ENCODE results near the gene SRSF2. TPM values are rescaled to one million over a fixed set of nuclear protein-coding genes. Genes with fewer than 3 reads are reported as not detected.

SRSF2 gene, protein sequence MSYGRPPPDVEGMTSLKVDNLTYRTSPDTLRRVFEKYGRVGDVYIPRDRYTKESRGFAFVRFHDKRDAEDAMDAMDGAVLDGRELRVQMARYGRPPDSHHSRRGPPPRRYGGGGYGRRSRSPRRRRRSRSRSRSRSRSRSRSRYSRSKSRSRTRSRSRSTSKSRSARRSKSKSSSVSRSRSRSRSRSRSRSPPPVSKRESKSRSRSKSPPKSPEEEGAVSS
- total RNA-seq (ENCODE audit: low replicate concordance), result 62.8 and 109 TPM in 2 replicates

DNA sequence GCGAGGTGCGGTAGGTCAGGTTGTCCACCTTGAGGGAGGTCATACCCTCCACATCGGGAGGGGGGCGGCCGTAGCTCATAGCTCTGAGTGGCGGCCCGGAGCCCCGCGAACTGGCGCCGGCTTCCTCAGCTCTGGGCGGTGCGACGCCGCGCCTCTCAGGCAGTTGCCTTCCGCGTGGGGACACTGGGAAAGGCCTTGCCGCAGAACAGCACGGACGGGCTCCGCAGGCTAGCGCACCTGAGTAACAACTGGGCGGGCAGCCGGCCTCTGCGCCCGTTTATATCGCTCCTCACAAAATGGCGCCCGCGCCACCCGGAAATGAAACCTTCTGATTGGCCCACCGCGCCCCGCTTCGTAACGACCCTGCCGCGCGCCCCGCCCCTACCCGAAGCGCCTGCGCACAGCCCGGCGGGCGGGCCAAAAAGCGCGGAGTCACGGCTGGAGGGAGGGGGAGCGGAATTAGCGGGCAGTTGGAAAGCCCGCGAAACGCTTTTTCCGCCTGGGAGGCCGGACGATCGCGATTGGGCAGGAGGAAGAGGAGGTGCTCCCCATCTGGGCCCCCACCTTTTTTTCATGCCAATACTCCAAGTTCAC is at the start of gene SRSF2:
TSS of gene SRSF2 (minus strand) at position 250 of the 594 bp plus-strand sequence. CDS start at position 79, 171 bp downstream.
- TF ChIP-seq, protein P1, sequence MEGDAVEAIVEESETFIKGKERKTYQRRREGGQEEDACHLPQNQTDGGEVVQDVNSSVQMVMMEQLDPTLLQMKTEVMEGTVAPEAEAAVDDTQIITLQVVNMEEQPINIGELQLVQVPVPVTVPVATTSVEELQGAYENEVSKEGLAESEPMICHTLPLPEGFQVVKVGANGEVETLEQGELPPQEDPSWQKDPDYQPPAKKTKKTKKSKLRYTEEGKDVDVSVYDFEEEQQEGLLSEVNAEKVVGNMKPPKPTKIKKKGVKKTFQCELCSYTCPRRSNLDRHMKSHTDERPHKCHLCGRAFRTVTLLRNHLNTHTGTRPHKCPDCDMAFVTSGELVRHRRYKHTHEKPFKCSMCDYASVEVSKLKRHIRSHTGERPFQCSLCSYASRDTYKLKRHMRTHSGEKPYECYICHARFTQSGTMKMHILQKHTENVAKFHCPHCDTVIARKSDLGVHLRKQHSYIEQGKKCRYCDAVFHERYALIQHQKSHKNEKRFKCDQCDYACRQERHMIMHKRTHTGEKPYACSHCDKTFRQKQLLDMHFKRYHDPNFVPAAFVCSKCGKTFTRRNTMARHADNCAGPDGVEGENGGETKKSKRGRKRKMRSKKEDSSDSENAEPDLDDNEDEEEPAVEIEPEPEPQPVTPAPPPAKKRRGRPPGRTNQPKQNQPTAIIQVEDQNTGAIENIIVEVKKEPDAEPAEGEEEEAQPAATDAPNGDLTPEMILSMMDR (IDR thresholded peaks at IDR 0.05; ENCODE audit: insufficient read depth, low read length), result no peak
- DNase-seq (ENCODE audit: low read depth), result peak; percentile 99

DNA sequence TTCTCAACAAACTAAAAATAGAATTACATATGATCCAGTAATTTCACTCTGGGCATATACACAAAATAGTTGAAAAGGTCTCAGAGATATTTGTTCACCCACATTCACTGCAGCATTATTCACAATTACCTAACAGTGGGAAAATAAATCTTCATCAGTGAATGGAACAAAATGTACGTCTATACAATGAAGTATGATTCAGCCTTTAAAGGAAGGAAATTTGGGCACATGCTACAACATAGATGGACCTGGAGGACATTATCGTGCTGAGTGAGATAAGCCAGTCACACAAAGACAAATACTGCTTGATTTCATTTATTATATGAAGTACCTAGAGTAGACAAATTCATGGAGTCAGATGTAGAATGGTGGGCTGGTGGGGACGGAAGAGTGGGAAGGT is 47.8 kb upstream of the SRSF2 start:
- no peak overlapping the region for H3K4me3 ChIP-seq (ENCODE audit: low read depth, low read length)
- DNase-seq (ENCODE audit: low read depth), result no peak
- TF ChIP-seq, protein P1 (IDR thresholded peaks at IDR 0.05; ENCODE audit: insufficient read depth, low read length), result no peak

More for the DNA sequence above, at the start of gene SRSF2:
- H3K4me3 ChIP-seq (ENCODE audit: low read depth, low read length), result peak within 1 kb of the TSS; percentile 95

DNA sequence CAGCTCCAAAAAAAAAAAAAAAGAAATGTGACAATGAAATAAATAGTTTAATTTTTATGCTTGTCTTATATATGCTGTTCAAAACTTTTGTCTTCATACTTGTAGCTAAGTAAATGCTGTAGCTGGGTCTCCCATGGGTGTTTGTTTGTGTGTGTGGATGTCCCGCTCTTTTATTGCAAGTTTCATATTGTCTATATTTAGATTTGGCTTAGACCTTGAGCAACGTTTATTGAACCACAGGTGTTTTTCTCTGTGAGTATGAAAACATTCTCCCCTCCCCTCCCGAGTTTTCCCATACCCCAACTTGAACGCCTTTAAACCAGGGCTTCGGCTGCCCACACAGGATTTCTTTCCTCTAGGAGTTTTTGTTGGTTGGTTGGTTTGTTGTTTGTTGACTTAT is 46.0 kb upstream of the SRSF2 start:
- DNase-seq (ENCODE audit: low read depth), result no peak
- H3K4me3 ChIP-seq (ENCODE audit: low read depth, low read length), result no peak overlapping the region
- TF ChIP-seq, protein P1 (IDR thresholded peaks at IDR 0.05; ENCODE audit: insufficient read depth, low read length), result no peak

DNA sequence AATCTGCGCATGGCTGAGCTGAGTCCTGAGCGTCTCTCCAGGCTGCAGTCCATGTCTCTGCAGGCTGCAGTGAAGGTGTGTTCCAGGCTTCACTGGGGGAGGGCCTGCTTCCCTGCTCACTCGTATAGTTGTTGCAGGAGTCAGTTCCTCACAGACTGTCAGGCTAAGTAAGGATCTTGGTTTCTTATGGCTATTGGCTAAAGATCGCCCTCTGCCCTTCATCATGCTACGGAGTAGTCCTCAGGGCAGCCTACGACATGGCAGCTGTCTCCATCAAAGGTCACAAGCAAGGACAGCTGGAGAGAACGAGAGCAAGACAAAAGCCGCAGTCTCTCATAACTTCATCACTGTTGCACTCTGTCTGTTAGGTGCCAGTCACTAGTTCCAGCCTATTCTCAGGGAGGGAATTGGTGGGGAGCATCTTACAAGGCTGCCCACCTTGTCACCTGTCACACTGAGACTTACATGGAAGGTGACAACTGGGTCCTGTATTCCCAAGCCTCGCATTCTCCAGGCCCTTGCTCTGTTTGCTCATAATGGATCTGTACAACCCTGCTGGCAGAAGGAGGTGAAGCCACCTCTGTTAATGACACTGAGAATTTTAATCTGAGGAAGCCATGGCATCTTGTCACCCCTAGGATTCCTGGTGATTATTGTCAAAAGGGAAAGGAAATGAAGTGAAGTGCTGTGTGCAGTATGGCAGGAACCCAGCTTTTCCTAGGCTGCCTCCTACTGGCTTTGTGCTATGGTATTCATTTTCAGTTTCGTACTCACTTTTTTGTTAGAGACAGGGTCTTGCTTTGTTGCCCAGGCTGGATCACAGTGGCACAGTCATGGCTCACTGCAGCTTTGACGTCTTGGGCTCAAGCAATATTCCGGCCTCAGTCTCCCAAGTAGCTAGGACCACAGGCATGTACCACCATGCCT is 44.2 kb upstream of the SRSF2 start:
- DNase-seq (ENCODE audit: low read depth), result no peak
- TF ChIP-seq, protein P1 (IDR thresholded peaks at IDR 0.05; ENCODE audit: insufficient read depth, low read length), result no peak
- H3K4me3 ChIP-seq (ENCODE audit: low read depth, low read length), result no peak overlapping the region

DNA sequence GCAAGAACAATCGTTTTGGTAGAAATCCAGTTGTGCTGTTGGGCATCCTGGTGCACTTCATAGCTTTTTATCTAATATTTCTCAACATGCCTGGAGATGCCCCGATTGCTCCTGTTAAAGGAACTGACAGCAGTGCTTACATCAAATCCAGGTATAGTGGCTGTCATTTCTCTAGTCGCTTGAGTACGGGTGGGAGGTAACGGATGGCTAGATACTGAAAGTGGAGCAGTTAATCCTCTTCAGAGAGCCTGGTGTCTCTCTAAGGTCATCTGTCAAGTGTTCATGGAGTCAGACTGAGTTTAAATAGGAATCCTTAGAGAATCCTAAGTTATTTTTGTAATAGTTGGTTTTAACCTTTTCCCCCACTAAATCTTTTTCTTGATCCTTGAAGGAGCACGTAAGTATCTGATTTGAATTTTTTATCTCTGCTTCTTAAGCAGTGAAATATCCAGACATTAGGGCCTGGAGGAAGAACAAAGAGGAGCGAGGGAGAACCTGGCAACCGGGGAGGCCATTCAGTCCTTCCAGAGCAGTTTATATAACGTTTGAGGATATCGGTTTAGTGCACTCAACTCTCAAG is 38.0 kb upstream of the SRSF2 start:
- DNase-seq (ENCODE audit: low read depth), result no peak
- no peak overlapping the region for H3K4me3 ChIP-seq (ENCODE audit: low read depth, low read length)
- TF ChIP-seq, protein P1 (IDR thresholded peaks at IDR 0.05; ENCODE audit: insufficient read depth, low read length), result no peak

DNA sequence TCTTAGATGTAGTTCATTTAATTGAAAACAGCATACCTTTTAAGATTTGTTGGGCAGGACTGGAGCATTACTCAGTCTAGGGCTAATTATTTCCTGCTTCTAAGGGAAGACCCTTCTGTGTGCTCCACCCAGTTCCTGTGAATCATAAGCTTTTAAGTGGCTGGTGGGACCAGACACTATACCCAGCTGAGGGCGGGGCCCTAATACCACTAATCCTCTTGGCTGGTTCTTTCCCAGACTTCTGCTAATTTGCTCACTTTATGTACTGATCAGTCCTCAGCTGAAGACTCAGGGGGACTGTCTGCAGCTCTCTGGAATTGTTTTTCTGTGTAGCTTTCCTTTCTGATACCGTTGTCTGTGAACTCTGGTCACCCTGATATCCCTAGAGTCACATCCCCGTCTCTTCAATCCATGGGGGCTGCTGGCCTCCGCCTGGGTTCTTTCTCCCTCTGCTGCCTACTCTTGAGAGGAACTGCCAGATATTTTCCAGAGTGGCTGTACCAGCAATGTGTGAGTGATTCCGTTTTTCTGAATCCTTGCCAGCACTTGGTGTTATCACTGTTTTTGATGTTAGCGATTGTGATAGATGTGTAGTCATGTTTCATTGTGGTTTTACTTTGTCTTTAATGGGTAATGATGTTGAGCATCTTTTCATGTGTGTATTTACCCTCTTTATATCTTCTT is 35.9 kb upstream of the SRSF2 start:
- peak; percentile 79 for DNase-seq (ENCODE audit: low read depth)
- TF ChIP-seq, protein P1 (IDR thresholded peaks at IDR 0.05; ENCODE audit: insufficient read depth, low read length), result no peak
- no peak overlapping the region for H3K4me3 ChIP-seq (ENCODE audit: low read depth, low read length)

Data from fibroblast of the aortic adventitia (primary cell).